Measurements from ENCODE around the gene OPA3.

The OPA3 gene

DNA sequence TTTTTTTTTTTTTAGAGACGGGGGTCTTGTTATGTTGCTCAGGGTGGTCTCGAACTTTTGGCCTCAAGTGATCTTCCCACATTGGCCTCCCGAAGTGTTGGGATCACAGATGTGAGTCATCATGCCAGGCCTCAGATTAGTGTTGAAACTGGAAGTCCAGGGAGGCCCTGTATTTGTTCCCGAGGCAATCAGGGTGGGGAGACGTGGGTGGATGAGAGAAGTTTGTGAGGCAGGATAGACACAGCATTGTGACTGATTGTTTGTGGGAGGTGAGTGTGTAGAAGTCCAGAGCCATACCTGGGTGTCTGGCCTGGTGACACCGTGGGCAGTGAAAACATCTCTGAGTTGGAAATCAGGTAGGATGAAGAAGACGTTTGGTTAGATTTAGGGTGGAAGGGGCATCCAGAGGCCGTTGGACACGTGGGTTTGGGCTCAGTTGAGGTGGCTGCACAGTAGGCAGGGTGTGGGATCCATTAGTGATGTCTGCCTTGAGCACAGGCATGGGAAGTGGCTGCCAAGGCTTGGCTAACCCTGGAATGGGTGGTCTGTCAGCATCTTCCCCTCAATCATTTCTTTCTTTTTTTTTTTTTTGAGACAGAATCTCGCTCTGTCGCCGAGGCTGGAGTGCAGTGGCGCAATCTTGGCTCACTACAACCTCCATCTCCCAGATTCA lies 100.2 kb downstream of the OPA3 start:
- DNase-seq (ENCODE audit: low read depth in 2 of 2, low spot score in 1 of 2): no peak

DNA sequence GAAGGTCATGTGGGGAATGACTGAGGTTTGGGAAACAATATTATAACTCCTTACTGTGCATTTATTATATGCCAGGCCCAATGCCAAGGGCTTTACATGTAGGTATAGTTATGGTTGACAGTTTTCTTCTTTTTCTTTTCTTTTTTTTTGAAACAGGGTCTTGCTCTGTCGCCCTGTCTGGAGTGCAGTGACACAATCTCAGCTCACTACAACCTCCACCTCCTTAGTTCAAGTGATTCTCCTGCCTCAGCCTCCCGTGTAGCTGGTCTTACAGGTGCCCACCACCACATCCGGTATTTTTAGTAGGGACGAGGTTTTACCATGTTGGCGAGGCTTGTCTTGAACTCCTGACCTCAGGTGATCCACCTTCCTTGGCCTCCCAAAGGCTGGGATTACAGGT lies 101.6 kb downstream of the OPA3 start:
- no peak for DNase-seq (ENCODE audit: low read depth in 2 of 2, low spot score in 1 of 2)

GRCh38 chr19:45478454-45479238 lies 106.0 kb downstream of the OPA3 start:
- peak; percentile 78 to 85 for DNase-seq (ENCODE audit: low read depth in 2 of 2, low spot score in 1 of 2)

GRCh38 chr19:45477713-45478453 lies 106.7 kb downstream of the OPA3 start:
- DNase-seq (ENCODE audit: low read depth in 2 of 2, low spot score in 1 of 2): no peak
